SK-N-MC (cell line): ENCODE results near the gene SIPA1L3.

Source experiments
- DNase-seq: peaks from one replicate; pipeline ENCODE4 v3.0.0-alpha.2; 2011; ENCODE audit warnings: low read depth, low spot score
- H3K27ac ChIP-seq: fragments of 200-600 bp; sonication (generic); 2 replicates; pipeline ENCODE4 v1.5.1; 2016; ENCODE audit warnings: mixed run types
- H3K36me3 ChIP-seq: fragments of 200-600 bp; sonication (generic); 2 replicates; pipeline ENCODE4 v1.6.1; 2017; ENCODE audit warnings: antibody characterized with exemption, low read length, mixed read lengths; ENCODE audit not compliant: insufficient read depth
- H3K4me3 ChIP-seq: fragments of 200-600 bp; sonication (generic); 2 replicates; pipeline ENCODE4 v1.5.1; 2016
- H3K9ac ChIP-seq: fragments of 200-600 bp; sonication (generic); 2 replicates; pipeline ENCODE4 v1.8.0; 2017; ENCODE audit warnings: mixed run types, mixed read lengths; ENCODE audit not compliant: insufficient read length
- H3K9me3 ChIP-seq: fragments of 200-600 bp; sonication (generic); 2 replicates; pipeline ENCODE4 v1.6.1; 2017; ENCODE audit warnings: low read depth, mild to moderate bottlenecking, antibody characterized with exemption, low read length, moderate library complexity, mixed read lengths
- EZH2 ChIP-seq: fragments of 200-600 bp; sonication (generic); IDR thresholded peaks from one replicate; pipeline ENCODE4 v1.6.1; 2017; ENCODE audit warnings: antibody characterized with exemption
- FOXP2 ChIP-seq: optimal IDR thresholded peaks from 2 replicates; pipeline ENCODE3; 2011; ENCODE audit warnings: mild to moderate bottlenecking, moderate library complexity; ENCODE audit not compliant: insufficient read depth; ENCODE audit errors: extremely low read length, control extremely low read depth
- POLR2AphosphoS5 ChIP-seq: IDR thresholded peaks from 2 replicates; pipeline ENCODE4 v1.6.1; 2012; ENCODE audit warnings: mild to moderate bottlenecking, low read depth, low read length, borderline replicate concordance

The SIPA1L3 gene

GRCh38 chr19:37982655-37983054 is 75.6 kb downstream of the SIPA1L3 start:
- Histone ChIP-seq H3K27ac (no peak overlapping the region), H3K4me3 (no peak overlapping the region), H3K9ac (no peak overlapping the region), H3K9me3 (no peaks in the 10 kb centered on the region), H3K36me3 (no peaks in the 10 kb centered on the region)
- no peak for TF ChIP-seq POLR2AphosphoS5
- no peak for TF ChIP-seq FOXP2
- no peak for TF ChIP-seq EZH2
- no peak for DNase-seq

GRCh38 chr19:37983153-37983552 is 76.1 kb downstream of the SIPA1L3 start:
- Histone ChIP-seq H3K27ac (no peak overlapping the region), H3K9me3 (no peaks in the 10 kb centered on the region), H3K9ac (no peak overlapping the region), H3K4me3 (no peak overlapping the region), H3K36me3 (no peaks in the 10 kb centered on the region)
- TF ChIP-seq POLR2AphosphoS5 (no peak), EZH2 (no peak), FOXP2 (no peak)
- DNase-seq = no peak

- H3K9me3 ChIP-seq = no peaks in the 10 kb centered on the region
- H3K27ac ChIP-seq = no peak overlapping the region
- H3K4me3 ChIP-seq = no peak overlapping the region
- no peak overlapping the region for H3K9ac ChIP-seq
- DNase-seq = no peak
- TF ChIP-seq POLR2AphosphoS5 (no peak), FOXP2 (no peak), EZH2 (no peak)
- no peaks in the 10 kb centered on the region for H3K36me3 ChIP-seq
Observed at GRCh38 chr19:37983916-37984315, 76.9 kb downstream of the SIPA1L3 start.

GRCh38 chr19:37986048-37986750 is 79.2 kb downstream of the SIPA1L3 start:
- no peaks in the 10 kb centered on the region for H3K9me3 ChIP-seq
- no peaks in the 10 kb centered on the region for H3K36me3 ChIP-seq
- no peak overlapping the region for H3K4me3 ChIP-seq
- H3K27ac ChIP-seq = no peak overlapping the region
- DNase-seq = no peak
- TF ChIP-seq FOXP2 = no peak
- no peak for TF ChIP-seq POLR2AphosphoS5
- TF ChIP-seq EZH2 = no peak
- H3K9ac ChIP-seq = no peak overlapping the region

GRCh38 chr19:37987356-37988332 is 80.6 kb downstream of the SIPA1L3 start:
- Histone ChIP-seq H3K9me3 (no peaks in the 10 kb centered on the region), H3K27ac (no peak overlapping the region), H3K4me3 (no peak overlapping the region), H3K9ac (no peak overlapping the region), H3K36me3 (no peaks in the 10 kb centered on the region)
- DNase-seq = no peak
- TF ChIP-seq POLR2AphosphoS5 (no peak), EZH2 (no peak), FOXP2 (no peak)

- DNase-seq = no peak
- H3K36me3 ChIP-seq = no peaks in the 10 kb centered on the region
- H3K9ac ChIP-seq = no peak overlapping the region
- no peaks in the 10 kb centered on the region for H3K9me3 ChIP-seq
- H3K27ac ChIP-seq = no peak overlapping the region
- TF ChIP-seq POLR2AphosphoS5 = no peak
- TF ChIP-seq EZH2 = no peak
- no peak for TF ChIP-seq FOXP2
- H3K4me3 ChIP-seq = no peak overlapping the region
Observed at GRCh38 chr19:37988758-37989635, 82.0 kb downstream of the SIPA1L3 start.

- TF ChIP-seq FOXP2 = no peak
- TF ChIP-seq EZH2 = no peak
- no peak for TF ChIP-seq POLR2AphosphoS5
- DNase-seq = no peak
- Histone ChIP-seq H3K27ac (no peak overlapping the region), H3K9me3 (no peaks in the 10 kb centered on the region), H3K9ac (no peak overlapping the region), H3K4me3 (no peak overlapping the region), H3K36me3 (no peaks in the 10 kb centered on the region)
Observed at GRCh38 chr19:37989855-37990254, 82.8 kb downstream of the SIPA1L3 start.
